ENCODE data around the gene NDUFB7. TPM values are rescaled to one million over a fixed set of nuclear protein-coding genes. Genes with fewer than 3 reads are reported as not detected.
A peak's percentile ranks its signal among the peaks of the same experiment; 100 is the strongest.
"Not testable (repeated sequence)": the region's sequence is repeated elsewhere in the genome, so short reads cannot be mapped to it uniquely, and the experiment has no call there.

The NDUFB7 gene
- total RNA-seq, 4 donors from 2014 or later = 208 to 584 (median 422) TPM

- H3K9me3 ChIP-seq = no peaks in the 10 kb centered on the region
- H3K27me3 ChIP-seq = no peaks in the 10 kb centered on the region
- peak overlapping the region in 1 of 3 donors; percentile 86 for H3K27ac ChIP-seq
- intact Hi-C loops (cut with DNase I) = loop anchor here (10.0 kb wide), 1 partner anchor 52 kb away; no protein-coding TSS in a partner anchor
- no peak overlapping the region for H3K4me3 ChIP-seq (replicated peaks in 1 of 3)
- WGBS, 2 donors = 16 to 20% methylated on average over 9 to 11 of the region's 18 CpGs
- H3K4me1 ChIP-seq = peaks cover 27 to 46% of the 10 kb centered on the region in 2 donors
- peak; percentile 65 to 76 for DNase-seq
- H3K36me3 ChIP-seq = no peaks in the 10 kb centered on the region
- TF ChIP-seq POLR2A (IDR thresholded peaks at IDR 0.05) = no peak
- TF ChIP-seq CTCF (IDR thresholded peaks at IDR 0.05) = peak; percentile 76 to 97 (median 89)
Measured at GRCh38 chr19:14556662-14557188, 15.1 kb downstream of the NDUFB7 start.

- no peak for DNase-seq
- Histone ChIP-seq H3K4me3 (replicated peaks in 1 of 3) (no peak overlapping the region), H3K4me1 (peaks cover 23 to 53% of the 10 kb centered on the region in 2 donors), H3K36me3 (no peaks in the 10 kb centered on the region), H3K27ac (peak overlapping the region in 1 of 3 donors; percentile 78), H3K9me3 (no peaks in the 10 kb centered on the region), H3K27me3 (no peaks in the 10 kb centered on the region)
- 55 to 83% methylated on average over 12 of the region's 12 CpGs for WGBS, 2 donors
- TF ChIP-seq POLR2A (IDR thresholded peaks at IDR 0.05) (no peak), CTCF (IDR thresholded peaks at IDR 0.05) (no peak)
- intact Hi-C loops (cut with DNase I) = loop anchor here (10.0 kb wide), 1 partner anchor 51 kb away; no protein-coding TSS in a partner anchor
Measured at GRCh38 chr19:14555918-14556661, 15.8 kb downstream of the NDUFB7 start.

- peak; percentile 38 to 57 for DNase-seq
- no peak overlapping the region for H3K27ac ChIP-seq
- no peak overlapping the region for H3K4me3 ChIP-seq (replicated peaks in 1 of 3)
- H3K36me3 ChIP-seq = no peaks in the 10 kb centered on the region
- peaks cover 37 to 64% of the 10 kb centered on the region in 2 donors for H3K4me1 ChIP-seq
- no peaks in the 10 kb centered on the region for H3K9me3 ChIP-seq
- H3K27me3 ChIP-seq = no peaks in the 10 kb centered on the region
- 60 to 70% methylated on average over 2 to 3 of the region's 6 CpGs for WGBS, 2 donors
- intact Hi-C loops (cut with DNase I) = loop anchor here (10.0 kb wide), 1 partner anchor 50 kb away; no protein-coding TSS in a partner anchor
- no peak for TF ChIP-seq CTCF (IDR thresholded peaks at IDR 0.05)
- no peak for TF ChIP-seq POLR2A (IDR thresholded peaks at IDR 0.05)
Measured at GRCh38 chr19:14554382-14554812, 17.5 kb downstream of the NDUFB7 start.

GRCh38 chr19:14553939-14554243, 18.0 kb downstream of the NDUFB7 start:
- Histone ChIP-seq H3K27ac (no peak overlapping the region), H3K4me1 (peaks cover 38 to 61% of the 10 kb centered on the region in 2 donors), H3K27me3 (no peaks in the 10 kb centered on the region), H3K4me3 (replicated peaks in 1 of 3) (no peak overlapping the region), H3K36me3 (no peaks in the 10 kb centered on the region), H3K9me3 (no peaks in the 10 kb centered on the region)
- DNase-seq = no peak
- no peak for TF ChIP-seq POLR2A (IDR thresholded peaks at IDR 0.05)
- 81 to 86% methylated on average over 2 to 4 of the region's 9 CpGs for WGBS, 2 donors
- intact Hi-C loops (cut with DNase I) = loop anchor here (10.0 kb wide), 1 partner anchor 49 kb away; no protein-coding TSS in a partner anchor

- Histone ChIP-seq H3K27me3 (no peaks in the 10 kb centered on the region), H3K4me1 (peaks cover 34 to 55% of the 10 kb centered on the region in 2 donors), H3K4me3 (replicated peaks in 1 of 3) (no peak overlapping the region), H3K36me3 (no peaks in the 10 kb centered on the region), H3K9me3 (no peaks in the 10 kb centered on the region), H3K27ac (no peak overlapping the region)
- no peak for DNase-seq
- no peak for TF ChIP-seq CTCF (IDR thresholded peaks at IDR 0.05)
- no peak for TF ChIP-seq POLR2A (IDR thresholded peaks at IDR 0.05)
- 90 to 97% methylated on average over 16 to 20 of the region's 35 CpGs for WGBS, 2 donors
- intact Hi-C loops (cut with DNase I) = loop anchor here (10.0 kb wide), 1 partner anchor 48 kb away; no protein-coding TSS in a partner anchor
Measured at GRCh38 chr19:14553042-14553938, 18.6 kb downstream of the NDUFB7 start.

- not testable (repeated sequence) for H3K9me3 ChIP-seq; H3K27ac ChIP-seq; H3K4me3 ChIP-seq (replicated peaks in 1 of 3); H3K27me3 ChIP-seq; H3K36me3 ChIP-seq
- WGBS, 2 donors = 83 to 85% methylated on average over 8 of the region's 8 CpGs
- intact Hi-C loops (cut with DNase I) = loop anchor here (10.0 kb wide), 1 partner anchor 47 kb away; no protein-coding TSS in a partner anchor
- peaks cover 30 to 47% of the 10 kb centered on the region in 2 donors for H3K4me1 ChIP-seq
- peak; percentile 48 to 49 for DNase-seq
Measured at GRCh38 chr19:14552006-14552360, 19.9 kb downstream of the NDUFB7 start.

GRCh38 chr19:14551134-14552005, 20.5 kb downstream of the NDUFB7 start:
- H3K4me3 ChIP-seq (replicated peaks in 1 of 3); H3K36me3 ChIP-seq; H3K27me3 ChIP-seq; H3K9me3 ChIP-seq: not testable (repeated sequence)
- Histone ChIP-seq H3K4me1 (peaks cover 25 to 42% of the 10 kb centered on the region in 2 donors), H3K27ac (peak overlapping the region in 2 of 3 donors; percentile 29 to 43)
- peak; percentile 49 to 54 for DNase-seq
- intact Hi-C loops (cut with DNase I) = loop anchor here (10.0 kb wide), 1 partner anchor 47 kb away; no protein-coding TSS in a partner anchor
- WGBS, 2 donors = 78 to 81% methylated on average over 9 to 10 of the region's 12 CpGs

Data from thyroid gland (tissue), 4 donors.